KMS-11 (cell line): ENCODE measurements around the gene TDRD3.

Experiments
- H2AFZ ChIP-seq: fragments of 200-600 bp; sonication (generic); 2 replicates; pipeline ENCODE4 v1.6.1; 2016; ENCODE audit warnings: antibody characterized with exemption, mixed run types, low read depth
- H3K27ac ChIP-seq: fragments of 200-600 bp; sonication (generic); 2 replicates; pipeline ENCODE4 v1.6.1; 2016; ENCODE audit warnings: mild to moderate bottlenecking, mixed run types
- H3K27me3 ChIP-seq: fragments of 200-600 bp; sonication (generic); 2 replicates; pipeline ENCODE4 v1.6.1; 2017; ENCODE audit warnings: mild to moderate bottlenecking, low read depth, mixed run types, moderate library complexity; ENCODE audit not compliant: insufficient read depth
- H3K36me3 ChIP-seq: fragments of 200-600 bp; sonication (generic); 2 replicates; pipeline ENCODE4 v1.6.1; 2017; ENCODE audit warnings: mild to moderate bottlenecking, mixed run types; ENCODE audit not compliant: insufficient read depth
- H3K4me1 ChIP-seq: fragments of 200-600 bp; sonication (generic); 2 replicates; pipeline ENCODE4 v1.6.1; 2016; ENCODE audit warnings: mild to moderate bottlenecking, low read depth, mixed run types; ENCODE audit not compliant: poor library complexity, severe bottlenecking
- H3K4me2 ChIP-seq: fragments of 200-600 bp; sonication (generic); 2 replicates; pipeline ENCODE4 v1.7.0; 2016; ENCODE audit warnings: mild to moderate bottlenecking, mixed run types
- H3K4me3 ChIP-seq: fragments of 200-600 bp; sonication (generic); IDR thresholded peaks from 2 replicates; pipeline ENCODE4 v1.6.1; 2017; ENCODE audit warnings: low read depth, low read length, mixed read lengths; ENCODE audit not compliant: insufficient read depth
- H3K79me2 ChIP-seq: fragments of 200-600 bp; sonication (generic); 2 replicates; pipeline ENCODE4 v1.6.1; 2016; ENCODE audit warnings: low read depth, mixed run types; ENCODE audit not compliant: insufficient read depth
- H3K9ac ChIP-seq: fragments of 200-600 bp; sonication (generic); 2 replicates; pipeline ENCODE4 v1.6.1; 2016; ENCODE audit warnings: mild to moderate bottlenecking, mixed run types
- H4K20me1 ChIP-seq: fragments of 200-600 bp; sonication (generic); 2 replicates; pipeline ENCODE4 v1.6.1; 2016; ENCODE audit warnings: mild to moderate bottlenecking, mixed run types; ENCODE audit not compliant: insufficient read depth
- TF ChIP-seq, protein P1 (sequence below): fragments of 200-600 bp; sonication (generic); conservative IDR thresholded peaks from 2 replicates; pipeline ENCODE4 v1.6.1; 2017; ENCODE audit warnings: low read depth, mild to moderate bottlenecking, antibody characterized with exemption, low read length, moderate library complexity, mixed read lengths

TDRD3 gene

DNA sequence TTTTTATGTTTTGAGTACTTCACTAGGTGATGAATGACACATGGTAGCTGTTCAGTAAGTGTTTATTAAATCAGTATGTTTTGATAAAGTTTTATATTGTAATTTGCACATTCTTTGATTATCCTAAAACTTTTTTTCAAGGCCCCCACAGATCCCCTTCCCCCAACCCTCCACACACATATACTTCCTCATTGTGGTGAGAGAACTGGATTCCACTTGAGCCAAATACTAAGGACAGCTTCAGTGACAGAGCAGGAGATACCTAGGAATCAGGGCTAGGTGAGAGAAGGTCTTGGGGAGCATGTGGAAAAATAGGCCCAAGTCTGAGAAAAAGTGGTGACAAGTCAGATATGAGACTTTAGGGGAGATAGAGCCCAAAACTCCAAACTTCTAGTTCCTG lies 174.6 kb downstream of the TDRD3 start:
- Histone ChIP-seq H3K36me3 (no peaks in the 10 kb centered on the region), H3K4me1 (no peaks in the 10 kb centered on the region), H2AFZ (no peak overlapping the region), H3K9ac (no peak overlapping the region), H3K27me3 (no peaks in the 10 kb centered on the region), H4K20me1 (no peaks in the 10 kb centered on the region), H3K4me3 (no peak overlapping the region), H3K79me2 (no peaks in the 10 kb centered on the region), H3K4me2 (no peak overlapping the region), H3K27ac (no peak overlapping the region)
- TF ChIP-seq, protein P1, sequence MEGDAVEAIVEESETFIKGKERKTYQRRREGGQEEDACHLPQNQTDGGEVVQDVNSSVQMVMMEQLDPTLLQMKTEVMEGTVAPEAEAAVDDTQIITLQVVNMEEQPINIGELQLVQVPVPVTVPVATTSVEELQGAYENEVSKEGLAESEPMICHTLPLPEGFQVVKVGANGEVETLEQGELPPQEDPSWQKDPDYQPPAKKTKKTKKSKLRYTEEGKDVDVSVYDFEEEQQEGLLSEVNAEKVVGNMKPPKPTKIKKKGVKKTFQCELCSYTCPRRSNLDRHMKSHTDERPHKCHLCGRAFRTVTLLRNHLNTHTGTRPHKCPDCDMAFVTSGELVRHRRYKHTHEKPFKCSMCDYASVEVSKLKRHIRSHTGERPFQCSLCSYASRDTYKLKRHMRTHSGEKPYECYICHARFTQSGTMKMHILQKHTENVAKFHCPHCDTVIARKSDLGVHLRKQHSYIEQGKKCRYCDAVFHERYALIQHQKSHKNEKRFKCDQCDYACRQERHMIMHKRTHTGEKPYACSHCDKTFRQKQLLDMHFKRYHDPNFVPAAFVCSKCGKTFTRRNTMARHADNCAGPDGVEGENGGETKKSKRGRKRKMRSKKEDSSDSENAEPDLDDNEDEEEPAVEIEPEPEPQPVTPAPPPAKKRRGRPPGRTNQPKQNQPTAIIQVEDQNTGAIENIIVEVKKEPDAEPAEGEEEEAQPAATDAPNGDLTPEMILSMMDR, result no peak

GRCh38 chr13:60572003-60572798 lies 175.2 kb downstream of the TDRD3 start:
- Histone ChIP-seq H4K20me1 (no peaks in the 10 kb centered on the region), H3K4me1 (no peaks in the 10 kb centered on the region), H3K4me3 (no peak overlapping the region), H3K4me2 (no peak overlapping the region), H3K79me2 (no peaks in the 10 kb centered on the region), H2AFZ (no peak overlapping the region), H3K36me3 (no peaks in the 10 kb centered on the region), H3K27ac (no peak overlapping the region), H3K9ac (no peak overlapping the region), H3K27me3 (no peaks in the 10 kb centered on the region)
- TF ChIP-seq, protein P1, result no peak

DNA sequence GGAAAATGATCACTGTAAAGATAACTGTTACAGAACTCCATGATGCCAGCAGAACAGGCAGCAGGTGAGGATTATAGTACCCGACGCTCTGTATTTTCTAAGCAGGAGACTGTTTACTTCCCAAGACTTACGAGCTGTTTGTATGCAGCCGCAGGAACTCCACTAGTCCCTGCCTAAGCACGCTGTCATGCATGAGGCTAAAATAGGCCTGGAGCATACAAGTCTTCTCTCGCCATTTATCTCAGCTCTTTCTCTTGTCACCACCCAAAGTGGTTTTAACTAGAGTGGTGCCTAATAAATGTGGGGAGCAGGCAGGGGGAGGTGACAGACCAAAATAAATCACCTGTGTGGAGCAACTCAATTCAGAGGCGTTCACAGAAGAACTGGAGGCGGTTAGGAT lies 175.8 kb downstream of the TDRD3 start:
- Histone ChIP-seq H3K27me3 (no peaks in the 10 kb centered on the region), H3K4me3 (no peak overlapping the region), H3K4me1 (no peaks in the 10 kb centered on the region), H3K4me2 (no peak overlapping the region), H3K36me3 (no peaks in the 10 kb centered on the region), H2AFZ (no peak overlapping the region), H3K27ac (no peak overlapping the region), H3K79me2 (no peaks in the 10 kb centered on the region), H3K9ac (no peak overlapping the region), H4K20me1 (no peaks in the 10 kb centered on the region)
- TF ChIP-seq, protein P1, result no peak

DNA sequence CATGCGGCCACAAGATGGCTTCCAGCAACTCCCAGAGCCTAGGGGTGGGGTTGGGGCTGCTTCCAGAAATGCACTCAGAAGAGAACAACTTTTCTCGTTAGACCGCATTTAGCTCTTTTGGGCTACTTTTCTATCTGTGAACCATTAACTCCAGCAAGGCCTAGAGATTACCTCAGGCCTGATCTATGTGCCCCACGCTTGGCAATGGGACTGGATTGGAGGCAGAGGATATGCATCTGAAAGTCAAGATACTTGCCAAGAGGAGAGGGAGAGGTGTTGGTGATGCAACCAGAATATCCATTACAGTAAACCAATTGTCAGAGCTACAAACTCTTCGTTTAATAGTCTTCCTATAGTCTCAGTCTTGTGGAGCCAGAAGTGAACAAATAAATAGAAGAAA lies 177.7 kb downstream of the TDRD3 start:
- H2AFZ ChIP-seq, result no peak overlapping the region
- H3K4me1 ChIP-seq, result no peaks in the 10 kb centered on the region
- TF ChIP-seq, protein P1, result no peak
- H3K9ac ChIP-seq, result no peak overlapping the region
- H3K27me3 ChIP-seq, result no peaks in the 10 kb centered on the region
- no peak overlapping the region for H3K4me3 ChIP-seq
- H3K36me3 ChIP-seq, result no peaks in the 10 kb centered on the region
- H4K20me1 ChIP-seq, result no peaks in the 10 kb centered on the region
- no peaks in the 10 kb centered on the region for H3K79me2 ChIP-seq
- H3K27ac ChIP-seq, result no peak overlapping the region
- no peak overlapping the region for H3K4me2 ChIP-seq
